GM12892 (cell line): ENCODE measurements around the gene LRP1-AS.

ENCODE experiments used
- POLR2A ChIP-seq: IDR thresholded peaks from 2 replicates; pipeline ENCODE4 v1.6.1; 2011; ENCODE audit warnings: low read depth, low read length, control low read depth
- POLR2AphosphoS5 ChIP-seq: IDR thresholded peaks from 2 replicates; pipeline ENCODE4 v1.6.1; 2011; ENCODE audit warnings: low read depth, low read length, control low read depth

DNA sequence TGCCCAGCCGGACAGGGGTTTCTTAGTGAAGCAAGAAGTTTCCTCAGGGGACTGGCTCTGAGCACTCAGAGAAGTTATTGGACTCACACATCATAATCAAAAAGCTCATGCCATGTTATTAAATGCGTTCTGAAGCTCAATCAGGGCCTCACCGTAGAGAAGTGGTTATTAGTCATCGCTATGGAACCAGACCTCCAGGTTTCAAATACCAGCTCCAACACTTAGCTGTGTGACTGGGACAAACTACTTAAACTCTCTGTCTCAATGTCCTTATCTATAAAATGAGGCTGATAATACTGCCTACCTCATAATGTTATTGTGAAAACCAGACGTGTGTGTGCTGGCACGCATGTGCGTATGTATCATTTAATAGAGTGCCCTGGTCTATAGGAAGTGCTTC lies 43.6 kb downstream of the LRP1-AS start:
- TF ChIP-seq POLR2AphosphoS5 (no peak), POLR2A (no peak)
